Dedifferentiated amniotic fluid mesenchymal stem cell (primary cell): Measurements from ENCODE around the gene SLC25A11.
"Not testable (repeated sequence)": the region's sequence is repeated elsewhere in the genome, so short reads cannot be mapped to it uniquely, and the experiment has no call there.

Experiments
- DNase-seq: peaks from one replicate; pipeline ENCODE4 v3.0.0-alpha.2; 2016; ENCODE audit errors: extremely low spot score

SLC25A11 gene

GRCh38 chr17:4920351-4921048, 19.3 kb downstream of the SLC25A11 start:
- DNase-seq, result no peak

- DNase-seq, result no peak
Measured at GRCh38 chr17:4919511-4920047, 20.3 kb downstream of the SLC25A11 start.

GRCh38 chr17:4914551-4914950, 25.3 kb downstream of the SLC25A11 start:
- not testable (repeated sequence) for DNase-seq

- DNase-seq, result no peak
Measured at GRCh38 chr17:4913994-4914393, 25.9 kb downstream of the SLC25A11 start.

- peak; percentile 73 for DNase-seq
Measured at GRCh38 chr17:4908711-4909496, 30.9 kb downstream of the SLC25A11 start.

GRCh38 chr17:4908301-4908700, 31.5 kb downstream of the SLC25A11 start:
- DNase-seq, result no peak

- not testable (repeated sequence) for DNase-seq
Measured at GRCh38 chr17:4906642-4907041, 33.2 kb downstream of the SLC25A11 start.

- DNase-seq, result peak; percentile 56
Measured at GRCh38 chr17:4903051-4903818, 36.6 kb downstream of the SLC25A11 start, which contains the start of gene CHRNE. Gene CHRNE, minus strand, starts transcription at chr17:4903098. Its CDS starts 35 bp downstream, at chr17:4903063.

- no peak for DNase-seq
Measured at GRCh38 chr17:4902540-4902939, 37.3 kb downstream of the SLC25A11 start.

GRCh38 chr17:4901648-4902344, 38.0 kb downstream of the SLC25A11 start:
- DNase-seq, result no peak

- DNase-seq, result no peak
Measured at GRCh38 chr17:4901108-4901647, 38.7 kb downstream of the SLC25A11 start.

GRCh38 chr17:4900231-4901107, 39.4 kb downstream of the SLC25A11 start:
- no peak for DNase-seq

- DNase-seq, result no peak
Measured at GRCh38 chr17:4899341-4900230, 40.3 kb downstream of the SLC25A11 start, which contains the start of gene C17orf107. Gene C17orf107, plus strand, starts transcription at chr17:4899536. Its CDS starts 227 bp downstream, at chr17:4899763.

GRCh38 chr17:4898927-4899326, 40.9 kb downstream of the SLC25A11 start:
- DNase-seq, result no peak

GRCh38 chr17:4898351-4898750, 41.5 kb downstream of the SLC25A11 start:
- DNase-seq, result no peak

GRCh38 chr17:4897785-4898184, 42.1 kb downstream of the SLC25A11 start:
- DNase-seq, result no peak

GRCh38 chr17:4897198-4897687, 42.6 kb downstream of the SLC25A11 start:
- no peak for DNase-seq

GRCh38 chr17:4896332-4897197, 43.3 kb downstream of the SLC25A11 start:
- no peak for DNase-seq
